Measurements from ENCODE around the gene HMBS.

DNA sequence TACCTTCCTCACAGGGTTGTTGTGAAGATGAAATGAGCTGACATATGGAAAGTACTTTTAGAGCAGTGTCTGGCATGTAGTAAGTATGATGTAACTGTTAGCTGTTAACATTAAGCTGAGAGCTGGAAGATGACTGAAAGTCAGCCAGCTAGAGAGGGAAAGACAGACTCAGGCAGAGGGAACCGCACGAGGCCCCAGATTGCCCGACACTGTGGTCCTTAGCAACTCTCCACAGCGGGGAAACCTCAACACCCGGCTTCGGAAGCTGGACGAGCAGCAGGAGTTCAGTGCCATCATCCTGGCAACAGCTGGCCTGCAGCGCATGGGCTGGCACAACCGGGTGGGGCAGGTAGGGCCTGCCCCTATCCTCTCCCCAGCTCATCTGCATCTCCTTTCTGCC is 6.5 kb downstream of the HMBS start:
- TF ChIP-seq EZH2 (IDR thresholded peaks at IDR 0.05) (no peak), POLR2AphosphoS5 (IDR thresholded peaks at IDR 0.05; ENCODE audit: borderline replicate concordance, low read depth, low read length) (no peak), FOXP2 (optimal IDR thresholded peaks at IDR 0.05; ENCODE audit: control extremely low read depth, extremely low read length, insufficient read depth) (no peak)
